ENCODE measurements around the gene MRPL24. TPM values are rescaled to one million over a fixed set of nuclear protein-coding genes. Genes with fewer than 3 reads are reported as not detected.

MRPL24 gene
- total and polyA plus RNA-seq, 9 of the 15 experiments (the other 6 are each of a cell fraction or from before 2014, with no cell fraction given), result 74.3 to 267 (median 113) TPM

- TF ChIP-seq NR1H2 (CRISPR knock-in tag; IDR thresholded peaks at IDR 0.05) (no peak), NFE2L1 (tag; IDR thresholded peaks at IDR 0.05; ENCODE audit: borderline replicate concordance, low read depth) (no peak), KDM5B (IDR thresholded peaks at IDR 0.05; ENCODE audit: insufficient replicate concordance, low read depth, low read length) (no peak), ZNF324 (CRISPR knock-in tag; IDR thresholded peaks at IDR 0.05) (no peak), LEF1 (IDR thresholded peaks at IDR 0.05) (no peak), TOE1 (IDR thresholded peaks at IDR 0.05; ENCODE audit: borderline replicate concordance) (no peak), TOE1 (CRISPR knock-in tag; IDR thresholded peaks at IDR 0.05; ENCODE audit: borderline replicate concordance, low read depth) (no peak; the same call in 1 of the 2 replicates), ZNF124 (CRISPR knock-in tag; IDR thresholded peaks at IDR 0.05) (no peak), ZNF174 (CRISPR knock-in tag; IDR thresholded peaks at IDR 0.05) (no peak), ELF2 (CRISPR knock-in tag; IDR thresholded peaks at IDR 0.05) (peak; percentile 64), CBX5 (IDR thresholded peaks at IDR 0.05; ENCODE audit: borderline replicate concordance, low read depth) (no peak), FUS (optimal IDR thresholded peaks at IDR 0.05; ENCODE audit: low read depth, low read length) (no peak), MYBL2 (IDR thresholded peaks at IDR 0.05; ENCODE audit: low read depth) (no peak), MYBL2 (CRISPR knock-in tag; IDR thresholded peaks at IDR 0.05; ENCODE audit: borderline replicate concordance) (no peak), ZNF212 (CRISPR knock-in tag; IDR thresholded peaks at IDR 0.05) (no peak), KLF1 (tag; IDR thresholded peaks at IDR 0.05) (no peak), ETV6 (IDR thresholded peaks at IDR 0.05; ENCODE audit: borderline replicate concordance in 1 of 2, low read depth in 2 of 2, low read length in 1 of 2) (no peak), ETV6 (CRISPR knock-in tag; IDR thresholded peaks at IDR 0.05; ENCODE audit: borderline replicate concordance) (no peak), MCM3 (IDR thresholded peaks at IDR 0.05) (no peak), EP300 (IDR thresholded peaks at IDR 0.05; ENCODE audit: low read length) (no peak; the same call in 1 of the 2 replicates), ADNP (tag; IDR thresholded peaks at IDR 0.05) (no peak), ZHX1 (conservative IDR thresholded peaks at IDR 0.05; ENCODE audit: low read length) (0 out of 2 replicates have a peak, but pooled peaks have one; percentile 74), ZNF408 (CRISPR knock-in tag; IDR thresholded peaks at IDR 0.05; ENCODE audit: low read depth) (no peak), SETDB1 (IDR thresholded peaks at IDR 0.05; ENCODE audit: low read length) (no peak), CREM (IDR thresholded peaks at IDR 0.05; ENCODE audit: low read depth) (peak; percentile 58)
- TF ChIP-seq, protein P1, sequence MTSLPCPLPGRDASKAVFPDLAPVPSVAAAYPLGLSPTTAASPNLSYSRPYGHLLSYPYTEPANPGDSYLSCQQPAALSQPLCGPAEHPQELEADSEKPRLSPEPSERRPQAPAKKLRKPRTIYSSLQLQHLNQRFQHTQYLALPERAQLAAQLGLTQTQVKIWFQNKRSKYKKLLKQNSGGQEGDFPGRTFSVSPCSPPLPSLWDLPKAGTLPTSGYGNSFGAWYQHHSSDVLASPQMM (CRISPR knock-in tag; IDR thresholded peaks at IDR 0.05), result no peak
- TF ChIP-seq, protein P2, sequence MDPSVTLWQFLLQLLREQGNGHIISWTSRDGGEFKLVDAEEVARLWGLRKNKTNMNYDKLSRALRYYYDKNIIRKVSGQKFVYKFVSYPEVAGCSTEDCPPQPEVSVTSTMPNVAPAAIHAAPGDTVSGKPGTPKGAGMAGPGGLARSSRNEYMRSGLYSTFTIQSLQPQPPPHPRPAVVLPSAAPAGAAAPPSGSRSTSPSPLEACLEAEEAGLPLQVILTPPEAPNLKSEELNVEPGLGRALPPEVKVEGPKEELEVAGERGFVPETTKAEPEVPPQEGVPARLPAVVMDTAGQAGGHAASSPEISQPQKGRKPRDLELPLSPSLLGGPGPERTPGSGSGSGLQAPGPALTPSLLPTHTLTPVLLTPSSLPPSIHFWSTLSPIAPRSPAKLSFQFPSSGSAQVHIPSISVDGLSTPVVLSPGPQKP (CRISPR knock-in tag; IDR thresholded peaks at IDR 0.05), result no peak
Measured at GRCh38 chr1:156725683-156726280, 15.1 kb downstream of the MRPL24 start (continued).
